NB4 (cell line): Measurements from ENCODE around the gene EFTUD2.

Experiments
- MAX ChIP-seq: IDR thresholded peaks from 2 replicates; pipeline ENCODE4 v1.6.1; 2011; ENCODE audit warnings: low read depth, low read length
- POLR2A ChIP-seq: IDR thresholded peaks from 2 replicates; pipeline ENCODE4 v1.6.1; 2011; ENCODE audit warnings: mild to moderate bottlenecking; ENCODE audit not compliant: insufficient read length; ENCODE audit errors: extremely low read depth

GRCh38 chr17:44918006-44918405 is 18.8 kb upstream of the EFTUD2 start:
- no peak for TF ChIP-seq MAX
- TF ChIP-seq POLR2A: no peak
